Activated CD8-positive, alpha-beta memory T cell treated with anti-CD3 and anti-CD28 coated beads for 1 hour (primary cell): ENCODE measurements around the gene SPIRE2.

Experiments
- DNase-seq, 2 donors: peaks; one replicate each; pipeline ENCODE4 v3.0.0-alpha.2; 2020; ENCODE audit warnings: low read depth in 1 of 2; ENCODE audit errors: extremely low read depth in 1 of 2

Gene SPIRE2

GRCh38 chr16:89893642-89894548, 65.6 kb downstream of the SPIRE2 start:
- DNase-seq = no peak

GRCh38 chr16:89895482-89896250, 67.4 kb downstream of the SPIRE2 start:
- no peak for DNase-seq

- no peak for DNase-seq
These were observed 68.9 kb downstream of the SPIRE2 start for GRCh38 chr16:89897204-89897603.

GRCh38 chr16:89898201-89898967, 70.1 kb downstream of the SPIRE2 start:
- DNase-seq = no peak

GRCh38 chr16:89899879-89900481, 71.7 kb downstream of the SPIRE2 start:
- no peak for DNase-seq

GRCh38 chr16:89900885-89901284, 72.6 kb downstream of the SPIRE2 start:
- DNase-seq = no peak

GRCh38 chr16:89902980-89903379, 74.7 kb downstream of the SPIRE2 start:
- no peak for DNase-seq

- no peak for DNase-seq
These were observed 75.7 kb downstream of the SPIRE2 start for GRCh38 chr16:89903908-89904515.

GRCh38 chr16:89904606-89905510, 76.6 kb downstream of the SPIRE2 start:
- no peak for DNase-seq

GRCh38 chr16:89905511-89906139, 77.3 kb downstream of the SPIRE2 start:
- DNase-seq = no peak

GRCh38 chr16:89906140-89907025, 78.1 kb downstream of the SPIRE2 start:
- no peak for DNase-seq

GRCh38 chr16:89907055-89907814, 79.0 kb downstream of the SPIRE2 start:
- DNase-seq = no peak

GRCh38 chr16:89908236-89908635, 80.0 kb downstream of the SPIRE2 start:
- no peak for DNase-seq

- DNase-seq = peak in 1 of 2 donors; percentile 60
These were observed 81.8 kb downstream of the SPIRE2 start for GRCh38 chr16:89909777-89910716.

GRCh38 chr16:89910717-89911354, 82.6 kb downstream of the SPIRE2 start:
- DNase-seq = no peak

- no peak for DNase-seq
These were observed 83.1 kb downstream of the SPIRE2 start for GRCh38 chr16:89911375-89911774.
